HepG2 (cell line): ENCODE results near the gene PSAP. TPM values are rescaled to one million over a fixed set of nuclear protein-coding genes. Genes with fewer than 3 reads are reported as not detected.
A peak's percentile ranks its signal among the peaks of the same experiment; 100 is the strongest.

Experiments used
- FOXP4 ChIP-seq: sonication (generic); formaldehyde crosslinking; IDR thresholded peaks from 2 replicates; pipeline ENCODE4 v1.4.0; 2020; ENCODE audit warnings: missing genetic modification reagents
- MYPOP ChIP-seq: sonication (generic); formaldehyde crosslinking; IDR thresholded peaks from 2 replicates; pipeline ENCODE4 v1.8.1; 2023; ENCODE audit warnings: mild to moderate bottlenecking, moderate library complexity, missing genetic modification reagents
- PCBP2 ChIP-seq: fragments of 200-400 bp; formaldehyde crosslinking; optimal IDR thresholded peaks from 2 replicates; pipeline ENCODE3; 2018; ENCODE audit warnings: low read length, low read depth; ENCODE audit not compliant: poor library complexity, severe bottlenecking
- RNF219 ChIP-seq: sonication (generic); formaldehyde crosslinking; IDR thresholded peaks from 2 replicates; pipeline ENCODE4 v1.5.0; 2020; ENCODE audit warnings: mild to moderate bottlenecking, missing genetic modification reagents
- SOX13 ChIP-seq, 3 experiments: fragments of 450-650 bp in 1 of 3; sonication (generic) in 1 of 3; formaldehyde crosslinking in 1 of 3; IDR thresholded peaks in 2 of 3; conservative IDR thresholded peaks in 1 of 3; 2 replicates each; pipeline versions ENCODE4 v1.5.0 to v1.6.1; 2016 to 2020; ENCODE audit warnings: antibody characterized with exemption in 1 of 3, mild to moderate bottlenecking in 1 of 3, missing compliant biosample characterization in 1 of 3, missing genetic modification reagents in 1 of 3, moderate library complexity in 1 of 3
- ZBTB34 ChIP-seq: sonication (generic); formaldehyde crosslinking; IDR thresholded peaks from 2 replicates; pipeline ENCODE4 v1.8.0; 2022; ENCODE audit warnings: mild to moderate bottlenecking, missing genetic modification reagents
- ZNF274 ChIP-seq: sonication (generic); formaldehyde crosslinking; IDR thresholded peaks from 2 replicates; pipeline ENCODE4 v1.5.1; 2020; ENCODE audit warnings: mild to moderate bottlenecking, missing genetic modification reagents
- ZNF318 ChIP-seq: sonication (generic); formaldehyde crosslinking; IDR thresholded peaks from 2 replicates; pipeline ENCODE4 v1.4.0; 2020; ENCODE audit warnings: mild to moderate bottlenecking, missing genetic modification reagents
- ZNF430 ChIP-seq: sonication (generic); formaldehyde crosslinking; IDR thresholded peaks from 2 replicates; pipeline ENCODE4 v1.9.0; 2021; ENCODE audit warnings: mild to moderate bottlenecking, missing genetic modification reagents
- ZNF441 ChIP-seq: sonication (generic); formaldehyde crosslinking; IDR thresholded peaks from 2 replicates; pipeline ENCODE4 v1.7.0; 2021; ENCODE audit warnings: missing genetic modification reagents, borderline replicate concordance
- ZNF598 ChIP-seq: sonication (generic); formaldehyde crosslinking; IDR thresholded peaks from 2 replicates; pipeline ENCODE4 v1.5.1; 2020; ENCODE audit warnings: mild to moderate bottlenecking, missing genetic modification reagents, borderline replicate concordance
- polyA plus RNA-seq, 8 experiments: library from polyadenylated mRNA; depleted of rRNA in 3 of 8; stranded (reverse) in 7 of 8; unstranded in 1 of 8; fragments of >200 nt; fragmentation: Illumina TruSeq in 4 of 8; extraction: Trizol in 4 of 8; gene quantifications; 2 replicates each; pipeline versions ENCODE4 v1.2.1 to v1.2.3, GENCODE V29; 2011 to 2016; ENCODE audit warnings: low read depth in 4 of 8, missing spikeins in 1 of 8, mixed read lengths in 1 of 8; ENCODE audit not compliant: insufficient read depth in 1 of 8
- total RNA-seq, 5 experiments: library from RNA; depleted of rRNA; stranded (reverse); fragments of >200 nt; fragmentation: Illumina TruSeq; extraction: Trizol; gene quantifications; 2 replicates each; pipeline ENCODE4 v1.2.3, GENCODE V29; 2016; ENCODE audit warnings: low read depth in 1 of 5

The PSAP gene
- total and polyA plus RNA-seq, 2 of the 13 experiments (the other 11 are each of a cell fraction or from before 2014, with no cell fraction given): 323 to 643 TPM

GRCh38 chr10:71850743-71851464 is at the start of gene PSAP (continued):
- TF ChIP-seq MYPOP (CRISPR knock-in tag) (peak; percentile 93), ZBTB34 (CRISPR knock-in tag) (no peak), RNF219 (no peak), ZNF598 (peak; percentile 91; the same call in 1 of the 2 replicates), ZNF318 (no peak), ZNF441 (CRISPR knock-in tag) (peak; percentile 65), ZNF274 (peak; percentile 86), FOXP4 (peak; percentile 59; the same call in 1 of the 2 replicates), PCBP2 (no peak), ZNF430 (CRISPR knock-in tag) (0 out of 2 replicates have a peak, but pooled peaks have one; percentile 56), SOX13 (IDR thresholded peaks at IDR 0.05) (no peak), SOX13 (CRISPR knock-in tag; conservative IDR thresholded peaks at IDR 0.05 in 1 of 2, IDR thresholded peaks at IDR 0.05 in 1 of 2) (0 out of 4 replicates have a peak, but pooled peaks of 1 of the 2 experiments have one; percentile 5)
